ENCODE results near the gene GRIK3.

GRCh38 chr1:36948147-36948546, 86.2 kb downstream of the GRIK3 start:
- TF ChIP-seq, protein P1, sequence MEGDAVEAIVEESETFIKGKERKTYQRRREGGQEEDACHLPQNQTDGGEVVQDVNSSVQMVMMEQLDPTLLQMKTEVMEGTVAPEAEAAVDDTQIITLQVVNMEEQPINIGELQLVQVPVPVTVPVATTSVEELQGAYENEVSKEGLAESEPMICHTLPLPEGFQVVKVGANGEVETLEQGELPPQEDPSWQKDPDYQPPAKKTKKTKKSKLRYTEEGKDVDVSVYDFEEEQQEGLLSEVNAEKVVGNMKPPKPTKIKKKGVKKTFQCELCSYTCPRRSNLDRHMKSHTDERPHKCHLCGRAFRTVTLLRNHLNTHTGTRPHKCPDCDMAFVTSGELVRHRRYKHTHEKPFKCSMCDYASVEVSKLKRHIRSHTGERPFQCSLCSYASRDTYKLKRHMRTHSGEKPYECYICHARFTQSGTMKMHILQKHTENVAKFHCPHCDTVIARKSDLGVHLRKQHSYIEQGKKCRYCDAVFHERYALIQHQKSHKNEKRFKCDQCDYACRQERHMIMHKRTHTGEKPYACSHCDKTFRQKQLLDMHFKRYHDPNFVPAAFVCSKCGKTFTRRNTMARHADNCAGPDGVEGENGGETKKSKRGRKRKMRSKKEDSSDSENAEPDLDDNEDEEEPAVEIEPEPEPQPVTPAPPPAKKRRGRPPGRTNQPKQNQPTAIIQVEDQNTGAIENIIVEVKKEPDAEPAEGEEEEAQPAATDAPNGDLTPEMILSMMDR (IDR thresholded peaks at IDR 0.05; ENCODE audit: low read depth, low read length, missing input control): no peak
- TF ChIP-seq RXRA (IDR thresholded peaks at IDR 0.05) (no peak), TAF1 (conservative IDR thresholded peaks at IDR 0.05) (no peak), RAD21 (IDR thresholded peaks at IDR 0.05) (no peak), GABPA (IDR thresholded peaks at IDR 0.05 in 1 of 2, conservative IDR thresholded peaks at IDR 0.05 in 1 of 2) (no peak), MAX (IDR thresholded peaks at IDR 0.05) (no peak), YY1 (IDR thresholded peaks at IDR 0.05) (no peak), EGR1 (IDR thresholded peaks at IDR 0.05; ENCODE audit: low read depth in 2 of 2) (no peak), ZBTB33 (IDR thresholded peaks at IDR 0.05) (no peak), SP1 (IDR thresholded peaks at IDR 0.05) (no peak), HNF4G (IDR thresholded peaks at IDR 0.05) (no peak), FOXA1 (IDR thresholded peaks at IDR 0.05) (no peak)
- TF ChIP-seq, protein P2, sequence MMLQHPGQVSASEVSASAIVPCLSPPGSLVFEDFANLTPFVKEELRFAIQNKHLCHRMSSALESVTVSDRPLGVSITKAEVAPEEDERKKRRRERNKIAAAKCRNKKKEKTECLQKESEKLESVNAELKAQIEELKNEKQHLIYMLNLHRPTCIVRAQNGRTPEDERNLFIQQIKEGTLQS (IDR thresholded peaks at IDR 0.05): no peak

Data from liver (tissue), 3 donors.